B cell (primary cell): ENCODE data around the gene CHCHD3. TPM values are rescaled to one million over a fixed set of nuclear protein-coding genes. Genes with fewer than 3 reads are reported as not detected.

Source experiments
- ATAC-seq: fragments of 200-7000 bp; cut with Tn5 transposase; one replicate; pipeline ENCODE4 v1.10.0; 2021; ENCODE audit warnings: low read depth, mild to moderate bottlenecking, moderate number of reproducible peaks, moderate library complexity
- CTCF ChIA-PET: fragments of 350-600 bp; sonication (Branson Sonifier 250); formaldehyde crosslinking; loops from one replicate; lab custom pipeline; 2021; ENCODE audit warnings: antibody characterized with exemption, inconsistent platforms; lab: Charles Lee
- POLR2A ChIA-PET: fragments of 350-600 bp; sonication (Branson Sonifier 250); formaldehyde crosslinking; loops from one replicate; lab custom pipeline; 2021; ENCODE audit warnings: antibody characterized with exemption; lab: Charles Lee
- DNase-seq: peaks from one replicate; pipeline ENCODE4 v3.0.0; 2013
- H2AFZ ChIP-seq: 2 replicates; pipeline ENCODE4 v1.6.1; 2012; ENCODE audit warnings: mild to moderate bottlenecking, low read depth, low read length; ENCODE audit not compliant: insufficient read depth, poor library complexity, severe bottlenecking
- H3K27ac ChIP-seq, 2 donors: 1 replicate in 1 of 2; 2 replicates in 1 of 2; pipeline ENCODE4 v1.5.1; 2012 to 2013; ENCODE audit warnings: low read length in 2 of 2, mild to moderate bottlenecking in 2 of 2, moderate library complexity in 1 of 2
- H3K27me3 ChIP-seq, 4 experiments: fragments of 200-600 bp in 1 of 4; sonication (generic) in 1 of 4; replicated peaks in 1 of 4; 1 replicate in 2 of 4; 2 replicates in 2 of 4; pipeline versions ENCODE4 v1.6.1 to v1.7.0; 2013 to 2016; ENCODE audit warnings: low read length in 3 of 4, mild to moderate bottlenecking in 2 of 4, mixed read lengths in 1 of 4, moderate library complexity in 1 of 4; ENCODE audit not compliant: insufficient read depth in 4 of 4, control insufficient read depth in 3 of 4; ENCODE audit errors: control extremely low read depth in 1 of 4
- H3K36me3 ChIP-seq, 2 experiments: replicated peaks in 1 of 2; 1 replicate in 1 of 2; 2 replicates in 1 of 2; pipeline versions ENCODE4 v1.6.1 to v1.7.1; 2013; ENCODE audit warnings: low read length in 1 of 2; ENCODE audit not compliant: insufficient read depth in 2 of 2, control insufficient read depth in 1 of 2; ENCODE audit errors: control extremely low read depth in 1 of 2, extremely low read depth in 1 of 2
- H3K4me1 ChIP-seq, 2 donors: fragments of 200-600 bp in 1 of 2; sonication (generic) in 1 of 2; 1 replicate in 1 of 2; 2 replicates in 1 of 2; pipeline versions ENCODE4 v1.5.1 to v1.6.1; 2013 to 2017; ENCODE audit warnings: low read length in 2 of 2; ENCODE audit not compliant: control insufficient read depth in 2 of 2, insufficient read depth in 2 of 2
- H3K4me2 ChIP-seq: replicated peaks from 2 replicates; pipeline ENCODE3; 2012; ENCODE audit warnings: mild to moderate bottlenecking, low read depth, low read length; ENCODE audit not compliant: poor library complexity, severe bottlenecking
- H3K4me3 ChIP-seq, 5 experiments: fragments of 200-600 bp in 1 of 5; sonication (generic) in 1 of 5; 1 replicate in 3 of 5; 2 replicates in 2 of 5; pipeline versions ENCODE4 v1.5.1 to v1.7.0; 2011 to 2016; ENCODE audit warnings: low read length in 4 of 5, mild to moderate bottlenecking in 4 of 5, low read depth in 2 of 5, control low read depth in 1 of 5, moderate library complexity in 1 of 5; ENCODE audit not compliant: insufficient read depth in 1 of 5; ENCODE audit errors: control extremely low read depth in 1 of 5, extremely low read depth in 1 of 5
- H3K79me2 ChIP-seq: fragments of 200-600 bp; sonication (generic); one replicate; pipeline ENCODE4 v1.6.0; 2016; ENCODE audit warnings: low read length; ENCODE audit not compliant: control insufficient read depth, insufficient read depth
- H3K9ac ChIP-seq: fragments of 200-600 bp; sonication (generic); 2 replicates; pipeline ENCODE4 v1.6.1; 2017; ENCODE audit warnings: mild to moderate bottlenecking, low read length, moderate library complexity
- H3K9me3 ChIP-seq, 3 donors: one replicate each; pipeline versions ENCODE4 v1.6.1 to v1.7.1; 2013; ENCODE audit warnings: low read length in 2 of 3; ENCODE audit not compliant: control insufficient read depth in 2 of 3, insufficient read depth in 1 of 3; ENCODE audit errors: control extremely low read depth in 1 of 3
- H4K20me1 ChIP-seq: 2 replicates; pipeline ENCODE4 v1.6.0; 2012; ENCODE audit warnings: mild to moderate bottlenecking, low read length; ENCODE audit not compliant: insufficient read depth, control insufficient read depth, poor library complexity, severe bottlenecking
- H3K27ac Mint-ChIP-seq: one replicate; pipeline ENCODE4 v1.8.0; 2021; ENCODE audit warnings: mixed read lengths
- H3K27me3 Mint-ChIP-seq: one replicate; pipeline ENCODE4 v1.8.0; 2021; ENCODE audit warnings: mixed read lengths
- H3K4me1 Mint-ChIP-seq: one replicate; pipeline ENCODE4 v1.8.0; 2021; ENCODE audit warnings: mixed read lengths
- H3K4me3 Mint-ChIP-seq: one replicate; pipeline ENCODE4 v1.8.0; 2021; ENCODE audit warnings: mixed read lengths
- H3K9me3 Mint-ChIP-seq: one replicate; pipeline ENCODE4 v1.8.0; 2022; ENCODE audit warnings: mixed read lengths; ENCODE audit not compliant: insufficient read depth
- EZH2 ChIP-seq: IDR thresholded peaks from 2 replicates; pipeline ENCODE4 v1.6.1; 2012; ENCODE audit warnings: borderline replicate concordance, low read depth, mild to moderate bottlenecking, moderate library complexity, low read length; ENCODE audit not compliant: insufficient read depth, poor library complexity, severe bottlenecking
- WGBS: methylation state at CpG from one replicate; pipeline ENCODE4 v1.1.5; 2013; ENCODE audit warnings: missing lambda C conversion rate; ENCODE audit not compliant: insufficient coverage; 5-methylcytosine and 5-hydroxymethylcytosine counted together
- intact Hi-C: fragments of 100-400 bp; cut with micrococcal nuclease; formaldehyde crosslinking; loops from one replicate; pipeline ENCODE4 v1.10.0; 2022
- polyA plus RNA-seq: library from polyadenylated mRNA; depleted of rRNA; stranded (reverse); fragments of >200 nt; gene quantifications from 2 replicates; pipeline ENCODE4 v1.2.3, GENCODE V29; 2012
- total RNA-seq, 2 donors: library from RNA; stranded (reverse); fragments of 120-200 nt in 1 of 2; gene quantifications; 1 replicate in 1 of 2; 2 replicates in 1 of 2; pipeline versions ENCODE4 v1.2.3 to v1.2.4, GENCODE V29; 2013 to 2022
- TF ChIP-seq, protein P1 (sequence below): fragments of 200-600 bp; IDR thresholded peaks from one replicate; pipeline ENCODE4 v1.8.0; 2022; ENCODE audit warnings: antibody characterized with exemption, mild to moderate bottlenecking

The CHCHD3 gene
- total and polyA plus RNA-seq, 2 donors (not counting 1 experiment from before 2014, with no cell fraction given), result 20.1 to 38.4 TPM

DNA sequence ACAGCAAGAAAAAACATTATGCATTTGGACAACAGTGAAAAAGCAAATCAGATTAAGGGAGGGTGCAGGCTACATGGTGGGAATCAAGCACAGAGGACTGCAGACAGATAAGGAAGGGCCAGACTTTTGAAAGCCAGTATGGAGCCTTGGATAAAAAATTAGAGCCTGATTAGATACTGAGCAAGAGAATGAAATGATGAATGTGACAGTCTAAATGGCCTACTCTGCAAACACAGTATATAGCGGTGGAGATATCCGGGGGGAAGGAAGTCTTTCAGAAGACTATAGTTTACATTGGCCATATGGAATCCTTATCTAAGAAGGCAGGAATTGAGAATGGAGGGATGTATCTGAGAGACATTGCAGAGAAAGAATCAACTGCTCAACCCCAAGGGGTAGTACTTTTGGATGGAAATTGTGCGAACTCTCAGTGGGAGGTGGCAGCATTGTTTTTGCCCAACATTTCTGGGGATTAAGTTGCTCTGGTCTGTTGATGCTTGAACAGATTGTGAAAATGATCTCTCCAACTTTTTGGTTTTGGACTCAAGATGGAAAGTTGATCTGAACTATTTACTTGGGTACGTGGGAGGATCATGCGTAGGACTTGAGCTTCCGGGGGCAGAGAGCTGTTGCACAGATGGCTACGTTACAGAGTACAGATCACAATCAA is 39.4 kb upstream of the CHCHD3 start:
- POLR2A ChIA-PET, result no interaction called here
- no peaks in the 10 kb centered on the region for H3K36me3 ChIP-seq
- no peak overlapping the region for H2AFZ ChIP-seq
- H3K27ac ChIP-seq, result no peak overlapping the region
- no peak overlapping the region for H3K4me3 Mint-ChIP-seq
- H3K9me3 ChIP-seq, result no peaks in the 10 kb centered on the region
- ATAC-seq, result no peak
- no peaks in the 10 kb centered on the region for H3K79me2 ChIP-seq
- no peak for TF ChIP-seq EZH2
- TF ChIP-seq, protein P1, sequence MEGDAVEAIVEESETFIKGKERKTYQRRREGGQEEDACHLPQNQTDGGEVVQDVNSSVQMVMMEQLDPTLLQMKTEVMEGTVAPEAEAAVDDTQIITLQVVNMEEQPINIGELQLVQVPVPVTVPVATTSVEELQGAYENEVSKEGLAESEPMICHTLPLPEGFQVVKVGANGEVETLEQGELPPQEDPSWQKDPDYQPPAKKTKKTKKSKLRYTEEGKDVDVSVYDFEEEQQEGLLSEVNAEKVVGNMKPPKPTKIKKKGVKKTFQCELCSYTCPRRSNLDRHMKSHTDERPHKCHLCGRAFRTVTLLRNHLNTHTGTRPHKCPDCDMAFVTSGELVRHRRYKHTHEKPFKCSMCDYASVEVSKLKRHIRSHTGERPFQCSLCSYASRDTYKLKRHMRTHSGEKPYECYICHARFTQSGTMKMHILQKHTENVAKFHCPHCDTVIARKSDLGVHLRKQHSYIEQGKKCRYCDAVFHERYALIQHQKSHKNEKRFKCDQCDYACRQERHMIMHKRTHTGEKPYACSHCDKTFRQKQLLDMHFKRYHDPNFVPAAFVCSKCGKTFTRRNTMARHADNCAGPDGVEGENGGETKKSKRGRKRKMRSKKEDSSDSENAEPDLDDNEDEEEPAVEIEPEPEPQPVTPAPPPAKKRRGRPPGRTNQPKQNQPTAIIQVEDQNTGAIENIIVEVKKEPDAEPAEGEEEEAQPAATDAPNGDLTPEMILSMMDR, result no peak
- no peaks in the 10 kb centered on the region for H3K4me1 ChIP-seq
- H3K4me2 ChIP-seq, result no peak overlapping the region
- no peaks in the 10 kb centered on the region for H4K20me1 ChIP-seq
- intact Hi-C loops, result no loop called here
- peaks cover 13% of the 10 kb centered on the region for H3K27me3 Mint-ChIP-seq
- CTCF ChIA-PET, result no interaction called here
- no peaks in the 10 kb centered on the region for H3K4me1 Mint-ChIP-seq
- peaks cover 0 to 2% (median 0%) of the 10 kb centered on the region in 4 experiments for H3K27me3 ChIP-seq
- H3K9ac ChIP-seq, result no peak overlapping the region
- WGBS, result 87% methylated on average over 5 of the region's 7 CpGs
- no peaks in the 10 kb centered on the region for H3K9me3 Mint-ChIP-seq
- no peak overlapping the region for H3K27ac Mint-ChIP-seq
- H3K4me3 ChIP-seq, result no peak overlapping the region
- DNase-seq, result no peak

GRCh38 chr7:133119067-133119466 is 37.2 kb upstream of the CHCHD3 start:
- H3K79me2 ChIP-seq, result no peaks in the 10 kb centered on the region
- no peaks in the 10 kb centered on the region for H3K4me1 ChIP-seq
- H3K27me3 ChIP-seq, result peaks cover 0 to 6% (median 4%) of the 10 kb centered on the region in 4 experiments
- H3K9me3 ChIP-seq, result no peaks in the 10 kb centered on the region
- H3K9me3 Mint-ChIP-seq, result no peaks in the 10 kb centered on the region
- POLR2A ChIA-PET, result no interaction called here
- H3K27me3 Mint-ChIP-seq, result peaks cover 25% of the 10 kb centered on the region
- H2AFZ ChIP-seq, result no peak overlapping the region
- no peak for TF ChIP-seq EZH2
- TF ChIP-seq, protein P1, result no peak
- H3K4me3 Mint-ChIP-seq, result no peak overlapping the region
- H3K4me1 Mint-ChIP-seq, result no peaks in the 10 kb centered on the region
- H3K27ac ChIP-seq, result no peak overlapping the region
- intact Hi-C loops, result no loop called here
- ATAC-seq (no peak), DNase-seq (no peak)
- no peak overlapping the region for H3K9ac ChIP-seq
- H3K36me3 ChIP-seq, result no peaks in the 10 kb centered on the region
- no peaks in the 10 kb centered on the region for H4K20me1 ChIP-seq
- CTCF ChIA-PET, result no interaction called here
- no peak overlapping the region for H3K4me2 ChIP-seq
- no peak overlapping the region for H3K27ac Mint-ChIP-seq
- H3K4me3 ChIP-seq, result no peak overlapping the region
